Endodermal cell (in vitro differentiated cells): ENCODE measurements around the gene ERGIC1. TPM values are rescaled to one million over a fixed set of nuclear protein-coding genes. Genes with fewer than 3 reads are reported as not detected.

ENCODE experiments used
- DNase-seq: peaks from one replicate; pipeline ENCODE4 v3.0.0-alpha.2; 2017
- H3K27ac ChIP-seq: 2 replicates; pipeline ENCODE4 v1.5.1; 2013; ENCODE audit warnings: mild to moderate bottlenecking, low read depth, low read length, moderate library complexity
- H3K27me3 ChIP-seq: 2 replicates; pipeline ENCODE4 v1.6.1; 2013; ENCODE audit warnings: mild to moderate bottlenecking, low read length, moderate library complexity; ENCODE audit not compliant: insufficient read depth, control insufficient read depth, poor library complexity, severe bottlenecking
- H3K36me3 ChIP-seq: 2 replicates; pipeline ENCODE4 v1.7.0; 2013; ENCODE audit warnings: mild to moderate bottlenecking, low read length, moderate library complexity; ENCODE audit not compliant: control insufficient read depth, insufficient read depth
- H3K4me1 ChIP-seq: one replicate; pipeline ENCODE4 v1.7.0; 2013; ENCODE audit warnings: low read length; ENCODE audit not compliant: control insufficient read depth, insufficient read depth
- H3K4me3 ChIP-seq: 2 replicates; pipeline ENCODE4 v1.5.1; 2013; ENCODE audit warnings: mild to moderate bottlenecking, low read length, moderate library complexity
- H3K9ac ChIP-seq: 2 replicates; pipeline ENCODE4 v1.6.1; 2013; ENCODE audit warnings: mild to moderate bottlenecking, low read length, moderate library complexity; ENCODE audit not compliant: poor library complexity, severe bottlenecking; ENCODE audit errors: extremely low read depth
- H3K9me3 ChIP-seq: 2 replicates; pipeline ENCODE4 v1.6.1; 2013; ENCODE audit warnings: mild to moderate bottlenecking, low read length, moderate library complexity; ENCODE audit not compliant: control insufficient read depth
- H3K27ac Mint-ChIP-seq: 2 replicates; pipeline ENCODE4 v1.8.0; 2020; ENCODE audit warnings: mixed read lengths
- H3K27me3 Mint-ChIP-seq: 2 replicates; pipeline ENCODE4 v1.8.0; 2021; ENCODE audit warnings: mild to moderate bottlenecking, mixed read lengths; ENCODE audit not compliant: insufficient read depth
- H3K36me3 Mint-ChIP-seq: 2 replicates; pipeline ENCODE4 v1.8.0; 2020; ENCODE audit warnings: low read depth, mixed read lengths
- H3K4me1 Mint-ChIP-seq: 2 replicates; pipeline ENCODE4 v1.8.0; 2020; ENCODE audit warnings: mixed read lengths
- H3K4me3 Mint-ChIP-seq: 2 replicates; pipeline ENCODE4 v1.8.0; 2020; ENCODE audit warnings: mild to moderate bottlenecking, moderate library complexity, mixed read lengths
- H3K9me3 Mint-ChIP-seq: 2 replicates; pipeline ENCODE4 v1.8.0; 2020; ENCODE audit warnings: mild to moderate bottlenecking, mixed read lengths
- WGBS, 2 experiments: methylation state at CpG; one replicate each; pipeline versions ENCODE4 v1.1.5 to v1.1.7; 2013; ENCODE audit warnings: missing lambda C conversion rate in 2 of 2, mixed read lengths in 1 of 2; ENCODE audit not compliant: insufficient coverage in 1 of 2, insufficient read length in 1 of 2; 5-methylcytosine and 5-hydroxymethylcytosine counted together
- total RNA-seq, 2 donors: library from RNA; stranded (reverse); fragmentation: NEBNext Ultra II Directional in 1 of 2; extraction: Animal tissue kit (Norgen Biotek cat#: 25700) in 1 of 2; gene quantifications; 2 replicates in 1 of 2; 3 replicates in 1 of 2; pipeline ENCODE4 v1.2.1, GENCODE V29; 2021
- TF ChIP-seq, protein P1 (sequence below): fragments of 200-600 bp; sonication (generic); conservative IDR thresholded peaks from 2 replicates; pipeline ENCODE4 v1.5.0; 2021; ENCODE audit warnings: antibody characterized with exemption, mild to moderate bottlenecking

The ERGIC1 gene
- total RNA-seq, 2 donors from 2014 or later, result 81.9 to 94.8 TPM

DNA sequence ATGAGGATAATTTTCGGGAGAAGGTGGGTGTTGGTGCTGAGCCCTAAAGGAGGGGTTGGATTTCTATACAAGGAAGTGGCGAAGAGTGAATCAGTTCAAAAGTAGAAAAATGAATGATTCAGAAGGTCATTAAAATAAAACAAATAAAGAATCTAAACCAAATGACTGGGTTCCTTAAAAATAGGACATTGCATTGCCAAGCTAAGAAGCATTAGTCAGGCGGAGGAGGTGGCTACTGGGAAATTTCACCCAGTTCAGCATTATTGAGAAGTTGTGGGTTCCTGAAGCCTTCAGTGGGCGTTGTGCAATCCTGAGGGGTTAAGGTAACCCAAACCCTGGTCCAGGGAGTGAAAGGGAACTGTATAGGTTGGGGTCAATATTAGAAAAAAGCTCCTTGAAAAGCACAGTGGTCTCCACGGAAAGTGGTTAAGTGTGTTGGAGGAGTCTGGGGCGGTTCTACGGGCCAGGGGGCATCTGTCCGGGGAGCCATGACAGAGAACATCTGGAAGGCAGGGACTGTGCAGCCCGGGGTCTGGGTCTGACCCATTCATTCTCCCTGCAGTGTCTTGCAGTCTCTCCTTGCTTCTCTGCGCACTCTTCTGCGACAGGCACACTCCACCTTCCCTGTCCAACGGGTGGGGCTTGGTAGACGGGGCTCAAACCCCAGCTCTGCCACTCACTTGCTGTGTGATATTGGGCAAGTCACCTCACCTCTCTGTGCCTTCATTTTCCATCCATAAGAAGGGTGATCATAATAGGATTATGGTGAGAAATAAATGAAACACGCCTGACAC, 35.4 kb upstream of the ERGIC1 start:
- Histone ChIP-seq H3K4me3 (no peak overlapping the region), H3K9ac (no peak overlapping the region), H3K27ac (no peak overlapping the region), H3K27me3 (no peaks in the 10 kb centered on the region), H3K9me3 (no peaks in the 10 kb centered on the region), H3K36me3 (no peaks in the 10 kb centered on the region), H3K4me1 (no peaks in the 10 kb centered on the region)
- H3K9me3 Mint-ChIP-seq, result no peaks in the 10 kb centered on the region
- peak; percentile 36 for DNase-seq
- H3K27ac Mint-ChIP-seq, result no peak overlapping the region
- no peaks in the 10 kb centered on the region for H3K27me3 Mint-ChIP-seq
- 91 to 93% methylated on average over 11 to 13 of the region's 14 CpGs for WGBS, 2 experiments
- no peak overlapping the region for H3K4me3 Mint-ChIP-seq
- H3K4me1 Mint-ChIP-seq, result no peaks in the 10 kb centered on the region
- TF ChIP-seq, protein P1, sequence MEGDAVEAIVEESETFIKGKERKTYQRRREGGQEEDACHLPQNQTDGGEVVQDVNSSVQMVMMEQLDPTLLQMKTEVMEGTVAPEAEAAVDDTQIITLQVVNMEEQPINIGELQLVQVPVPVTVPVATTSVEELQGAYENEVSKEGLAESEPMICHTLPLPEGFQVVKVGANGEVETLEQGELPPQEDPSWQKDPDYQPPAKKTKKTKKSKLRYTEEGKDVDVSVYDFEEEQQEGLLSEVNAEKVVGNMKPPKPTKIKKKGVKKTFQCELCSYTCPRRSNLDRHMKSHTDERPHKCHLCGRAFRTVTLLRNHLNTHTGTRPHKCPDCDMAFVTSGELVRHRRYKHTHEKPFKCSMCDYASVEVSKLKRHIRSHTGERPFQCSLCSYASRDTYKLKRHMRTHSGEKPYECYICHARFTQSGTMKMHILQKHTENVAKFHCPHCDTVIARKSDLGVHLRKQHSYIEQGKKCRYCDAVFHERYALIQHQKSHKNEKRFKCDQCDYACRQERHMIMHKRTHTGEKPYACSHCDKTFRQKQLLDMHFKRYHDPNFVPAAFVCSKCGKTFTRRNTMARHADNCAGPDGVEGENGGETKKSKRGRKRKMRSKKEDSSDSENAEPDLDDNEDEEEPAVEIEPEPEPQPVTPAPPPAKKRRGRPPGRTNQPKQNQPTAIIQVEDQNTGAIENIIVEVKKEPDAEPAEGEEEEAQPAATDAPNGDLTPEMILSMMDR, result no peak
- H3K36me3 Mint-ChIP-seq, result no peaks in the 10 kb centered on the region

DNA sequence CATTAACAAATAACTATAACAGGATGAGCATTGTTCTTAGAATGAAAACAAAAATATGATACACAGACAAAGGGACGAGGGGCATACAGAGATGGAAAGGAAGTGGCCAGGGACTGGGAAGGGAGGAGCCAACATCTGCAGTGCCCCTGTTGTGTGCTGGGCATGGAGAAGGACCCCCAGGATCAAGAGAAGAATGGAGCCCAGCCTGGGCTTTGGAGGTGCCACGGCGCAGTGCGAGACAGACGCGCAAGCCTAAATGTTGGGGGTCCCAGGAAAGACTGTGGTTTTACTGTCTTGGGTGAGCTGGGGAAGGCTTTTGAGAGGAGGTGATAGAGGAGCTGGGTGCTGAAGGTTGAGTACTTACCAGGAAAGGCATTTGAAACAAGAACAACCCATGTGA, 34.6 kb upstream of the ERGIC1 start:
- H3K4me1 ChIP-seq, result no peaks in the 10 kb centered on the region
- H3K9me3 ChIP-seq, result no peaks in the 10 kb centered on the region
- H3K27ac Mint-ChIP-seq, result no peak overlapping the region
- H3K27ac ChIP-seq, result no peak overlapping the region
- H3K9ac ChIP-seq, result no peak overlapping the region
- no peaks in the 10 kb centered on the region for H3K27me3 ChIP-seq
- no peaks in the 10 kb centered on the region for H3K36me3 Mint-ChIP-seq
- no peaks in the 10 kb centered on the region for H3K4me1 Mint-ChIP-seq
- no peaks in the 10 kb centered on the region for H3K9me3 Mint-ChIP-seq
- H3K4me3 ChIP-seq, result no peak overlapping the region
- DNase-seq, result no peak
- 95 to 98% methylated on average over 5 to 6 of the region's 6 CpGs for WGBS, 2 experiments
- no peak overlapping the region for H3K4me3 Mint-ChIP-seq
- TF ChIP-seq, protein P1, result no peak
- H3K27me3 Mint-ChIP-seq, result no peaks in the 10 kb centered on the region
- no peaks in the 10 kb centered on the region for H3K36me3 ChIP-seq

DNA sequence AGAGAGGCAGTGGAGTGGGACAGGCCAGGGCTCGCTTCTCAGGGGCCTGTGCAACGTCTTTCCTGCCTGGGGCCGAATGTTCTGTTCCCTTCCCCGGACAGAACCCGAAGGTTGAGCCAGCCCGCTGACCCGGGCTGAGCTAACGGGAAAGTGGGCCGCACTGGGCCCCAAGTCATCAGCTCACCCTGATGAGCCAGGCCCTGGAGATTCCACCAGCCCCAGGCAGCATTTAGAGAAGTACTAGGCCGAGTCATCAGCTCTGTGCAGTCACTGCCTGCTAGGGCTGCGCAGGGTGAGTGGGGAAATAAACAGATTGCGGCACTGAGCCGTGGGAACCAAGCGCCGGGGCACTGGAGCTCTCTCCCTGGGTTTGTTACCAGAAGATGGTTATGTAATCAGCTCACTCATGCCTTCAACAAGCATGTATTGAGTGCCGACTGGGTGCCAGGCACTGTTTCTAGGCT, 33.9 kb upstream of the ERGIC1 start:
- DNase-seq, result peak; percentile 37
- no peak overlapping the region for H3K4me3 Mint-ChIP-seq
- no peaks in the 10 kb centered on the region for H3K9me3 Mint-ChIP-seq
- H3K4me1 Mint-ChIP-seq, result no peaks in the 10 kb centered on the region
- H3K27me3 Mint-ChIP-seq, result peaks cover 4% of the 10 kb centered on the region
- no peaks in the 10 kb centered on the region for H3K36me3 Mint-ChIP-seq
- no peak overlapping the region for H3K9ac ChIP-seq
- no peaks in the 10 kb centered on the region for H3K4me1 ChIP-seq
- no peaks in the 10 kb centered on the region for H3K36me3 ChIP-seq
- no peaks in the 10 kb centered on the region for H3K9me3 ChIP-seq
- TF ChIP-seq, protein P1, result no peak
- H3K27ac ChIP-seq, result no peak overlapping the region
- no peak overlapping the region for H3K27ac Mint-ChIP-seq
- 94 to 95% methylated on average over 10 to 16 of the region's 16 CpGs for WGBS, 2 experiments
- no peak overlapping the region for H3K4me3 ChIP-seq
- H3K27me3 ChIP-seq, result no peaks in the 10 kb centered on the region
